WTC11 (cell line): ENCODE data around the gene REN.

Experiments
- CREB1 ChIP-seq: sonication (generic); formaldehyde crosslinking; IDR thresholded peaks from 2 replicates; pipeline ENCODE4 v1.8.0; 2023; ENCODE audit warnings: mild to moderate bottlenecking, missing genetic modification reagents
- GABPB1 ChIP-seq: sonication (generic); formaldehyde crosslinking; IDR thresholded peaks from 2 replicates; pipeline ENCODE4 v1.8.1; 2023; ENCODE audit warnings: mild to moderate bottlenecking, missing genetic modification reagents
- NFATC4 ChIP-seq: fragments of 250-450 bp; sonication (Bioruptor Pico); IDR thresholded peaks from 2 replicates; pipeline ENCODE4 v1.9.0; 2021; ENCODE audit warnings: mild to moderate bottlenecking
- RORB ChIP-seq: fragments of 250-450 bp; sonication (Bioruptor Pico); IDR thresholded peaks from 2 replicates; pipeline ENCODE4 v1.9.0; 2021; ENCODE audit warnings: mild to moderate bottlenecking
- SMAD4 ChIP-seq: sonication (generic); formaldehyde crosslinking; IDR thresholded peaks from 2 replicates; pipeline ENCODE4 v1.8.0; 2022; ENCODE audit warnings: mild to moderate bottlenecking, missing genetic modification reagents
- SP1 ChIP-seq: sonication (generic); formaldehyde crosslinking; conservative IDR thresholded peaks from 2 replicates; pipeline ENCODE4 v1.8.1; 2022; ENCODE audit warnings: missing genetic modification reagents
- TCF7 ChIP-seq: sonication (generic); formaldehyde crosslinking; IDR thresholded peaks from 2 replicates; pipeline ENCODE4 v1.8.0; 2022; ENCODE audit warnings: mild to moderate bottlenecking, low read depth, missing genetic modification reagents, moderate library complexity
- ZNF121 ChIP-seq: sonication (generic); formaldehyde crosslinking; IDR thresholded peaks from 2 replicates; pipeline ENCODE4 v1.8.0; 2023; ENCODE audit warnings: missing genetic modification reagents
- TF ChIP-seq, protein P1 (sequence below): sonication (generic); formaldehyde crosslinking; IDR thresholded peaks from 2 replicates; pipeline ENCODE4 v1.8.0; 2022; ENCODE audit warnings: mild to moderate bottlenecking, missing genetic modification reagents
- TF ChIP-seq, protein P2 (sequence below): fragments of 200-600 bp; IDR thresholded peaks from 2 replicates; pipeline ENCODE4 v1.8.0; 2022; ENCODE audit warnings: antibody characterized with exemption
- TF ChIP-seq, protein P3 (sequence below): sonication (generic); formaldehyde crosslinking; conservative IDR thresholded peaks from 2 replicates; pipeline ENCODE4 v1.8.1; 2023; ENCODE audit warnings: mild to moderate bottlenecking, low read depth, missing genetic modification reagents, moderate library complexity

DNA sequence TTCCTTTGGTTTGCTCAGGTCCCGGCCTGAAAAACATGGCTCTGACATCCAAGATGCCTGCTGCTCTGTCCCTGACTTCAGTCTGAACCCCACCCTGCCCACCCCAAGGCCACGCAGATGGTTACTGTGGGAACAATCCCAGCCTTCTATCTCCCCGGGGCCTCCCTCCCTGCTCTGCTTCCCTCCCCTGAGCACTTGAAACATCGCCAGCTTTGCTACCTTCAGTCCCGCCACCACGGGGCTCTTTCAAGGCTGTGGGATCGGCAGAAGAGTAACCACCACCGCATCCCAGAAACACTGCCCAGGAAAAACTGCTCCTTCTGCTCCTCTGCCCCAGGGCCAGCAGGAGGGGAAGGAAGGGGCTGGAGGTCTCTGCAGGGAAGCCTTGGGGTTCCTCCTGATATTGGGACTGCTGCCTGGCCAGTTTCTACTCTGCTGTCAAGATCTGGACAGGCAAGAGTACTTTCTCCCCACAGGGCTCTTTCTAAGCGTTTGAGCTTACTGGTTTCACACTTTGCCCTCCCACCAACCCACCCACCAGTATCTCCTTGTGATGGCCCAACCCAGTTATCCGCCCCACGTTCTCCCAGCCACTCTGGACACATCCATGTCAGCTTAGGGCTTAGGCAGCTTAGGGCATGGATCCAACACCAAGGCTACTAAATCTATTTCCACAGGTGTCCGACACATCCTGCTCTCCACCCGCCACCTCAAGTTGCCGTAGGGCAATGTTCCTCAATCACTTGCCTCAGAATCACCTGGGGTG lies 22.7 kb downstream of the REN start:
- TF ChIP-seq SMAD4 (CRISPR knock-in tag) (no peak), ZNF121 (CRISPR knock-in tag) (no peak), CREB1 (CRISPR knock-in tag) (no peak), TCF7 (CRISPR knock-in tag) (no peak), GABPB1 (CRISPR knock-in tag) (no peak), SP1 (no peak), NFATC4 (CRISPR knock-in tag) (no peak), RORB (no peak)
- TF ChIP-seq, protein P1, sequence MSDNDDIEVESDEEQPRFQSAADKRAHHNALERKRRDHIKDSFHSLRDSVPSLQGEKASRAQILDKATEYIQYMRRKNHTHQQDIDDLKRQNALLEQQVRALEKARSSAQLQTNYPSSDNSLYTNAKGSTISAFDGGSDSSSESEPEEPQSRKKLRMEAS (CRISPR knock-in tag), result no peak
- TF ChIP-seq, protein P2, sequence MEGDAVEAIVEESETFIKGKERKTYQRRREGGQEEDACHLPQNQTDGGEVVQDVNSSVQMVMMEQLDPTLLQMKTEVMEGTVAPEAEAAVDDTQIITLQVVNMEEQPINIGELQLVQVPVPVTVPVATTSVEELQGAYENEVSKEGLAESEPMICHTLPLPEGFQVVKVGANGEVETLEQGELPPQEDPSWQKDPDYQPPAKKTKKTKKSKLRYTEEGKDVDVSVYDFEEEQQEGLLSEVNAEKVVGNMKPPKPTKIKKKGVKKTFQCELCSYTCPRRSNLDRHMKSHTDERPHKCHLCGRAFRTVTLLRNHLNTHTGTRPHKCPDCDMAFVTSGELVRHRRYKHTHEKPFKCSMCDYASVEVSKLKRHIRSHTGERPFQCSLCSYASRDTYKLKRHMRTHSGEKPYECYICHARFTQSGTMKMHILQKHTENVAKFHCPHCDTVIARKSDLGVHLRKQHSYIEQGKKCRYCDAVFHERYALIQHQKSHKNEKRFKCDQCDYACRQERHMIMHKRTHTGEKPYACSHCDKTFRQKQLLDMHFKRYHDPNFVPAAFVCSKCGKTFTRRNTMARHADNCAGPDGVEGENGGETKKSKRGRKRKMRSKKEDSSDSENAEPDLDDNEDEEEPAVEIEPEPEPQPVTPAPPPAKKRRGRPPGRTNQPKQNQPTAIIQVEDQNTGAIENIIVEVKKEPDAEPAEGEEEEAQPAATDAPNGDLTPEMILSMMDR, result no peak
- TF ChIP-seq, protein P3, sequence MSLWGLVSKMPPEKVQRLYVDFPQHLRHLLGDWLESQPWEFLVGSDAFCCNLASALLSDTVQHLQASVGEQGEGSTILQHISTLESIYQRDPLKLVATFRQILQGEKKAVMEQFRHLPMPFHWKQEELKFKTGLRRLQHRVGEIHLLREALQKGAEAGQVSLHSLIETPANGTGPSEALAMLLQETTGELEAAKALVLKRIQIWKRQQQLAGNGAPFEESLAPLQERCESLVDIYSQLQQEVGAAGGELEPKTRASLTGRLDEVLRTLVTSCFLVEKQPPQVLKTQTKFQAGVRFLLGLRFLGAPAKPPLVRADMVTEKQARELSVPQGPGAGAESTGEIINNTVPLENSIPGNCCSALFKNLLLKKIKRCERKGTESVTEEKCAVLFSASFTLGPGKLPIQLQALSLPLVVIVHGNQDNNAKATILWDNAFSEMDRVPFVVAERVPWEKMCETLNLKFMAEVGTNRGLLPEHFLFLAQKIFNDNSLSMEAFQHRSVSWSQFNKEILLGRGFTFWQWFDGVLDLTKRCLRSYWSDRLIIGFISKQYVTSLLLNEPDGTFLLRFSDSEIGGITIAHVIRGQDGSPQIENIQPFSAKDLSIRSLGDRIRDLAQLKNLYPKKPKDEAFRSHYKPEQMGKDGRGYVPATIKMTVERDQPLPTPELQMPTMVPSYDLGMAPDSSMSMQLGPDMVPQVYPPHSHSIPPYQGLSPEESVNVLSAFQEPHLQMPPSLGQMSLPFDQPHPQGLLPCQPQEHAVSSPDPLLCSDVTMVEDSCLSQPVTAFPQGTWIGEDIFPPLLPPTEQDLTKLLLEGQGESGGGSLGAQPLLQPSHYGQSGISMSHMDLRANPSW (CRISPR knock-in tag), result no peak
